Right cardiac atrium (tissue), 5 donors: ENCODE measurements around the gene NCBP3. TPM values are rescaled to one million over a fixed set of nuclear protein-coding genes. Genes with fewer than 3 reads are reported as not detected.

Experiments
- ATAC-seq, 2 donors: fragments of 200-7000 bp; cut with Tn5 transposase; one replicate each; pipeline versions ENCODE4 v1.8.0 to v1.9.1; 2020; ENCODE audit warnings: moderate library complexity in 2 of 2, mild to moderate bottlenecking in 1 of 2
- DNase-seq, 3 donors: peaks; one replicate each; pipeline ENCODE4 v3.0.0-alpha.2; 2020
- H3K27ac ChIP-seq: one replicate; pipeline ENCODE4 v1.5.1; 2013; ENCODE audit warnings: mild to moderate bottlenecking, low read length, control low read depth, moderate library complexity
- H3K27me3 ChIP-seq: one replicate; pipeline ENCODE4 v1.6.1; 2013; ENCODE audit not compliant: control insufficient read depth, insufficient read depth
- H3K4me1 ChIP-seq: one replicate; pipeline ENCODE4 v1.6.1; 2013; ENCODE audit warnings: low read length; ENCODE audit not compliant: control insufficient read depth, insufficient read depth
- H3K4me3 ChIP-seq: one replicate; pipeline ENCODE4 v1.5.1; 2013; ENCODE audit warnings: low read length, control low read depth
- H3K9me3 ChIP-seq: one replicate; pipeline ENCODE4 v1.6.1; 2013; ENCODE audit warnings: low read length; ENCODE audit not compliant: control insufficient read depth
- WGBS: extraction: QIAGEN DNeasy Blood & Tissue Kit; methylation state at CpG from one replicate; pipeline ENCODE4 v1.1.7; 2013; 5-methylcytosine and 5-hydroxymethylcytosine counted together
- intact Hi-C, 4 donors: fragments of 100-400 bp; cut with DNase I; formaldehyde crosslinking; loops; one replicate each; pipeline versions ENCODE4 v1.11.0 to v1.14.0; 2022 to 2023
- polyA plus RNA-seq: library from polyadenylated mRNA; stranded (reverse); fragments of 200-250 nt; gene quantifications from one replicate; pipeline ENCODE4 v1.2.3, GENCODE V29; 2013
- total RNA-seq, 4 donors: library from RNA; stranded (reverse); fragmentation: NEBNext Ultra II Directional; extraction: Animal tissue kit (Norgen Biotek cat#: 25700); gene quantifications; one replicate each; pipeline ENCODE4 v1.2.1, GENCODE V29; 2021
- donor health status: healthy with polysubstance abuse.
- donor health status: DM: no; HTN: yes; CAD: no.
- donor health status: DM: no; HTN: no; CAD: no.
- donor health status: DM: no; HTN: yes; CAD: no; lungs with severe emphysema.
- donor health status: DM: yes; HTN: yes; CAD: no.

NCBP3 gene
- total and polyA plus RNA-seq, 5 donors, result 13.9 to 33.5 (median 25.3) TPM

- no peak overlapping the region for H3K27ac ChIP-seq
- H3K9me3 ChIP-seq, result no peaks in the 10 kb centered on the region
- no peaks in the 10 kb centered on the region for H3K27me3 ChIP-seq
- WGBS, result 94% methylated on average over 7 of the region's 7 CpGs
- intact Hi-C loops, result no loop called here
- ATAC-seq (no peak), DNase-seq (peak in 1 of 3 donors; percentile 20)
- no peak overlapping the region for H3K4me3 ChIP-seq
- H3K4me1 ChIP-seq, result no peaks in the 10 kb centered on the region
Measured at GRCh38 chr17:3880983-3881382, 34.9 kb upstream of the NCBP3 start.

- no peaks in the 10 kb centered on the region for H3K9me3 ChIP-seq
- intact Hi-C loops, result no loop called here
- WGBS, result 54% methylated on average over 25 of the region's 25 CpGs
- ATAC-seq (peak; percentile 38 to 47), DNase-seq (peak in 2 of 3 donors; percentile 57 to 71)
- no peaks in the 10 kb centered on the region for H3K4me1 ChIP-seq
- no peaks in the 10 kb centered on the region for H3K27me3 ChIP-seq
- no peak overlapping the region for H3K4me3 ChIP-seq
- peak overlapping the region; percentile 27 for H3K27ac ChIP-seq
Measured at GRCh38 chr17:3879591-3880417, 33.8 kb upstream of the NCBP3 start.

GRCh38 chr17:3879186-3879585 is 33.1 kb upstream of the NCBP3 start:
- intact Hi-C loops, result no loop called here
- WGBS, result 40% methylated on average over 5 of the region's 5 CpGs
- Histone ChIP-seq H3K4me1 (no peaks in the 10 kb centered on the region), H3K9me3 (no peaks in the 10 kb centered on the region), H3K27me3 (no peaks in the 10 kb centered on the region), H3K27ac (peak overlapping the region; percentile 27), H3K4me3 (no peak overlapping the region)
- peak; percentile 75 to 89 (median 84) for DNase-seq
- ATAC-seq, result peak; percentile 78 to 79

GRCh38 chr17:3877220-3877619 is 31.2 kb upstream of the NCBP3 start:
- intact Hi-C loops, result no loop called here
- H3K4me1 ChIP-seq, result no peaks in the 10 kb centered on the region
- H3K27me3 ChIP-seq, result no peaks in the 10 kb centered on the region
- H3K9me3 ChIP-seq, result no peaks in the 10 kb centered on the region
- no peak overlapping the region for H3K27ac ChIP-seq
- ATAC-seq (no peak), DNase-seq (peak in 1 of 3 donors; percentile 29)
- H3K4me3 ChIP-seq, result no peak overlapping the region
- WGBS, result 53% methylated on average over 8 of the region's 8 CpGs

GRCh38 chr17:3875317-3875716 is 29.3 kb upstream of the NCBP3 start:
- DNase-seq, result peak in 1 of 3 donors; percentile 13
- Histone ChIP-seq H3K4me1 (peaks cover 2% of the 10 kb centered on the region), H3K4me3 (no peak overlapping the region), H3K9me3 (no peaks in the 10 kb centered on the region), H3K27ac (no peak overlapping the region), H3K27me3 (no peaks in the 10 kb centered on the region)
- 91% methylated on average over 7 of the region's 7 CpGs for WGBS
- ATAC-seq, result no peak
- intact Hi-C loops, result no loop called here

GRCh38 chr17:3873862-3874261 is 27.8 kb upstream of the NCBP3 start:
- intact Hi-C loops, result loop anchor here in 1 of 4 donors (5.0 kb wide), 1 partner anchor 33 kb away; no protein-coding TSS in a partner anchor
- 95% methylated on average over 10 of the region's 10 CpGs for whole genome bisulfite sequencing
- Histone ChIP-seq H3K4me1 (peaks cover 2% of the 10 kb centered on the region), H3K9me3 (no peaks in the 10 kb centered on the region), H3K27me3 (no peaks in the 10 kb centered on the region), H3K27ac (no peak overlapping the region), H3K4me3 (no peak overlapping the region)
- peak in 1 of 3 donors; percentile 1 for DNase-seq
- ATAC-seq, result no peak

- H3K27ac ChIP-seq, result peak overlapping the region; percentile 84
- 16% methylated on average over 11 of the region's 11 CpGs for WGBS
- peak; percentile 86 to 90 for ATAC-seq
Measured at GRCh38 chr17:3870871-3871306, 24.8 kb upstream of the NCBP3 start.

GRCh38 chr17:3867606-3868005 is 21.6 kb upstream of the NCBP3 start:
- H3K4me1 ChIP-seq, result peaks cover 2% of the 10 kb centered on the region
- ATAC-seq, result no peak
- H3K27ac ChIP-seq, result no peak overlapping the region
- no peaks in the 10 kb centered on the region for H3K9me3 ChIP-seq
- H3K27me3 ChIP-seq, result no peaks in the 10 kb centered on the region
- intact Hi-C loops, result loop anchor here in 2 of 4 donors (5.0 to 10.0 kb wide), 2 partner anchors 45 to 137 kb away; no protein-coding TSS in a partner anchor
- 79% methylated on average over 11 of the region's 11 CpGs for WGBS
- H3K4me3 ChIP-seq, result no peak overlapping the region
- DNase-seq, result peak in 1 of 3 donors; percentile 28

More at GRCh38 chr17:3870871-3871306, 24.8 kb upstream of the NCBP3 start:
- intact Hi-C loops, result loop anchor here in 1 of 4 donors (5.0 kb wide), 1 partner anchor 36 kb away; no protein-coding TSS in a partner anchor
- peak; percentile 77 to 90 (median 89) for DNase-seq
- H3K9me3 ChIP-seq, result no peaks in the 10 kb centered on the region
- no peak overlapping the region for H3K4me3 ChIP-seq
- peaks cover 2% of the 10 kb centered on the region for H3K4me1 ChIP-seq
- H3K27me3 ChIP-seq, result no peaks in the 10 kb centered on the region

GRCh38 chr17:3867106-3867505 is 21.1 kb upstream of the NCBP3 start:
- no peak overlapping the region for H3K27ac ChIP-seq
- intact Hi-C loops, result loop anchor here in 2 of 4 donors (5.0 to 10.0 kb wide), 2 partner anchors 45 to 138 kb away; no protein-coding TSS in a partner anchor
- H3K4me3 ChIP-seq, result no peak overlapping the region
- ATAC-seq, result no peak
- WGBS, result 79% methylated on average over 17 of the region's 17 CpGs
- H3K4me1 ChIP-seq, result peaks cover 2% of the 10 kb centered on the region
- no peaks in the 10 kb centered on the region for H3K9me3 ChIP-seq
- peak in 1 of 3 donors; percentile 47 for DNase-seq
- H3K27me3 ChIP-seq, result no peaks in the 10 kb centered on the region

- Histone ChIP-seq H3K9me3 (no peaks in the 10 kb centered on the region), H3K27me3 (no peaks in the 10 kb centered on the region), H3K4me3 (no peak overlapping the region), H3K27ac (no peak overlapping the region), H3K4me1 (peaks cover 2% of the 10 kb centered on the region)
- ATAC-seq (no peak), DNase-seq (peak in 1 of 3 donors; percentile 51)
- WGBS, result 94% methylated on average over 21 of the region's 21 CpGs
- intact Hi-C loops, result loop anchor here in 2 of 4 donors (5.0 to 10.0 kb wide), 2 partner anchors 46 to 139 kb away; no protein-coding TSS in a partner anchor
Measured at GRCh38 chr17:3866276-3866675, 20.2 kb upstream of the NCBP3 start.

GRCh38 chr17:3865176-3865575 is 19.1 kb upstream of the NCBP3 start:
- no peaks in the 10 kb centered on the region for H3K4me1 ChIP-seq
- no peak overlapping the region for H3K27ac ChIP-seq
- ATAC-seq, result peak; percentile 61 to 68
- intact Hi-C loops, result loop anchor here in 2 of 4 donors (5.0 to 10.0 kb wide), 2 partner anchors 47 to 140 kb away; no protein-coding TSS in a partner anchor
- no peak overlapping the region for H3K4me3 ChIP-seq
- WGBS, result 74% methylated on average over 8 of the region's 8 CpGs
- no peaks in the 10 kb centered on the region for H3K27me3 ChIP-seq
- no peaks in the 10 kb centered on the region for H3K9me3 ChIP-seq
- DNase-seq, result peak; percentile 71 to 78 (median 71)
